ENCODE results near the gene SUSD1.

The SUSD1 gene

DNA sequence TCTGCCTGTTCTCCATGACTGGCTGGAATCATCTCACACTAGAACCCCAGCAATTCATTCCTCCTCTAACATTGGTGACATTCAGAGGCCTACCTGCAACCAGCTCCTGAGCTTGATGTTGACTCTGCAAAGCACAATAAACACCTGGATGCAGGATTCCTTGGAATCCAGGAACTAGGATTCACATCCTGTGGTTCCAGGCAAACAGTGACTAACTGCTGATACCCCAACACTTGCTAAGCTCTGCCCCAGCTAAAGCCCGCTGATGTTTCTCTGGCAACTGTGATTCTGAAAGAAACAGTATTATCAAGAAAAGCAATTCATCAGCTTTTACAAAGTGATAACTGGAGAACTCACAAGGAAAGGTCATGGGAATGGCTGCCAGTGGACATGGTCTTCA lies 29.2 kb downstream of the SUSD1 start:
- TF ChIP-seq TAF1 (IDR thresholded peaks at IDR 0.05; ENCODE audit: borderline replicate concordance, insufficient read depth, low read length), result no peak
- no peak for TF ChIP-seq FOXP2 (optimal IDR thresholded peaks at IDR 0.05; ENCODE audit: borderline replicate concordance, extremely low read depth, extremely low read length, insufficient read depth)
- TF ChIP-seq SIN3A (IDR thresholded peaks at IDR 0.05; ENCODE audit: borderline replicate concordance, insufficient read depth, low read length), result no peak
- no peak for TF ChIP-seq REST (IDR thresholded peaks at IDR 0.05; ENCODE audit: insufficient read depth in 1 of 2, low read depth in 2 of 2, low read length in 2 of 2)
- no peak for TF ChIP-seq POLR2AphosphoS5 (IDR thresholded peaks at IDR 0.05; ENCODE audit: low read depth, low read length)

GRCh38 chr9:112144807-112145206 lies 30.3 kb downstream of the SUSD1 start:
- TF ChIP-seq FOXP2 (optimal IDR thresholded peaks at IDR 0.05; ENCODE audit: borderline replicate concordance, extremely low read depth, extremely low read length, insufficient read depth) (no peak), SIN3A (IDR thresholded peaks at IDR 0.05; ENCODE audit: borderline replicate concordance, insufficient read depth, low read length) (no peak), POLR2AphosphoS5 (IDR thresholded peaks at IDR 0.05; ENCODE audit: low read depth, low read length) (no peak), TAF1 (IDR thresholded peaks at IDR 0.05; ENCODE audit: borderline replicate concordance, insufficient read depth, low read length) (no peak), REST (IDR thresholded peaks at IDR 0.05; ENCODE audit: insufficient read depth in 1 of 2, low read depth in 2 of 2, low read length in 2 of 2) (no peak)

DNA sequence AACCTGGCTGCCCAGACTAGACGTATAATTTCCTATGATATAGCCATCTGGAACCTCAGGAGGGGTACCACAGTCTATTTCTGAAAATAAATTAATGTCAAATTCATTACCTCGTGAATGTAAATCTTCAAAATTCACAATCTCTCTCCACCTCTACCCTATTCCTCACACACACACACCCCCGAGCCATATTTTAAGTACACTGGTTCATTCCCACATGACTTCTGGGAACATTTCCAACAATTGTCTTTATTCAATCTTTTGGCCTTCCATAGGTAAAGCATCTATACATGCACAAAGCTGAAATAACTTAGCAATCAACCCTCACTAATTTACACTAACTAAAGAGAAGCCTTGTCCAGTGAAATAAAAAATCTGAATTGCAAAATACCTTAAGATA lies 32.7 kb downstream of the SUSD1 start:
- TF ChIP-seq SIN3A (IDR thresholded peaks at IDR 0.05; ENCODE audit: borderline replicate concordance, insufficient read depth, low read length), result no peak
- no peak for TF ChIP-seq POLR2AphosphoS5 (IDR thresholded peaks at IDR 0.05; ENCODE audit: low read depth, low read length)
- no peak for TF ChIP-seq REST (IDR thresholded peaks at IDR 0.05; ENCODE audit: insufficient read depth in 1 of 2, low read depth in 2 of 2, low read length in 2 of 2)
- TF ChIP-seq FOXP2 (optimal IDR thresholded peaks at IDR 0.05; ENCODE audit: borderline replicate concordance, extremely low read depth, extremely low read length, insufficient read depth), result no peak
- no peak for TF ChIP-seq TAF1 (IDR thresholded peaks at IDR 0.05; ENCODE audit: borderline replicate concordance, insufficient read depth, low read length)

- TF ChIP-seq SIN3A (IDR thresholded peaks at IDR 0.05; ENCODE audit: borderline replicate concordance, insufficient read depth, low read length) (no peak), TAF1 (IDR thresholded peaks at IDR 0.05; ENCODE audit: borderline replicate concordance, insufficient read depth, low read length) (no peak), POLR2AphosphoS5 (IDR thresholded peaks at IDR 0.05; ENCODE audit: low read depth, low read length) (no peak)
Measured at GRCh38 chr9:112140936-112141335, 34.2 kb downstream of the SUSD1 start.

DNA sequence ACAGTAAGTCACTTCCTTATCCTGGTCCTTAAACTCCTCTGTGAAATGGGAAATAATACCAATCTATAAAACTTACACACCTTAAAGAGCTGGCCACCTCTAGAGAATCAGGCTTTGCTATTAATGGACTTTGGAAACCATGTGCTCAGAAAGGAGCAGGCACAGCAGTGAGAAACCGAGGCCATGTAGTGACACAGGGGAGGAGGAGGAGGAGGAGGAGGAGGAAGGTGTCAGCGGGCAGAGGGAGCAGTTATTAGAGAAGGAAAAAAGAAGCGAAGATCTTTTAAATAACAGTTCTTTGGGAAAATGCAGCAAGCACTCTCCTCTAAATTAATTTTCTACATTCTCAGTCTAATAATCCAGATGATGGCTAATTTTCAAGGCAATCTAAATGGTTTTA lies 38.0 kb downstream of the SUSD1 start:
- no peak for TF ChIP-seq FOXP2 (optimal IDR thresholded peaks at IDR 0.05; ENCODE audit: borderline replicate concordance, extremely low read depth, extremely low read length, insufficient read depth)
- TF ChIP-seq POLR2AphosphoS5 (IDR thresholded peaks at IDR 0.05; ENCODE audit: low read depth, low read length), result no peak
- no peak for TF ChIP-seq SIN3A (IDR thresholded peaks at IDR 0.05; ENCODE audit: borderline replicate concordance, insufficient read depth, low read length)
- no peak for TF ChIP-seq TAF1 (IDR thresholded peaks at IDR 0.05; ENCODE audit: borderline replicate concordance, insufficient read depth, low read length)
- TF ChIP-seq REST (IDR thresholded peaks at IDR 0.05; ENCODE audit: insufficient read depth in 1 of 2, low read depth in 2 of 2, low read length in 2 of 2), result no peak

Data from PFSK-1 (cell line).